Measurements from ENCODE around the gene CSNK1A1.
"Not testable (repeated sequence)": the region's sequence is repeated elsewhere in the genome, so short reads cannot be mapped to it uniquely, and the experiment has no call there.

CSNK1A1 gene

GRCh38 chr5:149528281-149529060, 22.8 kb downstream of the CSNK1A1 start:
- peak overlapping the region; percentile 46 for H3K27ac Mint-ChIP-seq
- peak overlapping the region; percentile 24 for H3K4me3 Mint-ChIP-seq
- no peaks in the 10 kb centered on the region for H3K9me3 Mint-ChIP-seq (ENCODE audit: low read depth)
- H3K4me1 Mint-ChIP-seq (ENCODE audit: low read depth), result peaks cover 88% of the 10 kb centered on the region
- H3K36me3 Mint-ChIP-seq, result peaks cover 7% of the 10 kb centered on the region
- no peaks in the 10 kb centered on the region for H3K27me3 Mint-ChIP-seq

DNA sequence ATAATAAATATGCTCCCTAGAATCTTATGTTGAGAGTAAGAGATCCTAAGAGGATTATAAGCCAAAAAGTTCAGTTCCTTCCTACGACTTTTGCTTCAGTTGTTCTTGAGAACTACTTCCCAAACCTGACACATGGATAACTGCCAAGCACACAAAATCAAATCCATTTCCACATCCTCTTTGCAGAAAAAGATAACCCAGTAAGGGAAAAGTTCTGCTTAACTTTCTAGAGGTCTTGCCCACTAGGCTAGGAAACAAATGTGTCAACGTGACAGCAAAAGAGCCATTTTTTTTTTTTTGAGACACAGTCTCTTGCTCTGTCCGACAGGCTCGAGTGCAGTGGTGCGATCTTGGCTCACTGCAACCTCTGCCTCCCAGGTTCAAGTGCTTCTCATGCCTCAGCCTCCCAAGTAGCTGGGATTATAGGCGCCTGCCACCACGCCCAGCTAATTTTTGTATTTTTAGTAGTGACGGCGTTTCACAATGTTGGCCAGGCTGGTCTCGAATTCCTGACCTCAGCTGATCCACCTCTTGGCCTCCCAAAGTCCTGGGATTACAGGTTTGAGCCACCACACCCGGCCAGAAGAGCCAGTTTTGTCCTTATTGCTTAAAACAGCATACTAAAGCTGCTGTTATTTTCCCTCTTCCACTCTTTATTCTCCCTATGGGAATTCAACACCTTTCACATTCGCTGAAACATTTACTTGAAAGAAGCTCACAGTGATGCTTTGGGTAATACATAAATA, 24.2 kb downstream of the CSNK1A1 start:
- peaks cover 9% of the 10 kb centered on the region for H3K36me3 Mint-ChIP-seq
- no peaks in the 10 kb centered on the region for H3K27me3 Mint-ChIP-seq
- H3K27ac Mint-ChIP-seq, result peak overlapping the region; percentile 41
- H3K9me3 Mint-ChIP-seq (ENCODE audit: low read depth), result no peaks in the 10 kb centered on the region
- peak overlapping the region; percentile 24 for H3K4me3 Mint-ChIP-seq
- H3K4me1 Mint-ChIP-seq (ENCODE audit: low read depth), result peaks cover 86% of the 10 kb centered on the region

- Mint-ChIP-seq H3K4me1 (ENCODE audit: low read depth) (peaks cover 94% of the 10 kb centered on the region), H3K27ac (peak overlapping the region; percentile 36), H3K4me3 (no peak overlapping the region), H3K27me3 (no peaks in the 10 kb centered on the region), H3K36me3 (peaks cover 6% of the 10 kb centered on the region), H3K9me3 (ENCODE audit: low read depth) (no peaks in the 10 kb centered on the region)
Observed at GRCh38 chr5:149521739-149522685, 29.2 kb downstream of the CSNK1A1 start.

GRCh38 chr5:149519601-149520000, 31.6 kb downstream of the CSNK1A1 start:
- Mint-ChIP-seq H3K36me3 (peaks cover 6% of the 10 kb centered on the region), H3K4me1 (ENCODE audit: low read depth) (peaks cover 90% of the 10 kb centered on the region)

GRCh38 chr5:149518620-149519019, 32.6 kb downstream of the CSNK1A1 start:
- no peaks in the 10 kb centered on the region for H3K9me3 Mint-ChIP-seq (ENCODE audit: low read depth)
- peaks cover 81% of the 10 kb centered on the region for H3K4me1 Mint-ChIP-seq (ENCODE audit: low read depth)
- H3K4me3 Mint-ChIP-seq, result peak overlapping the region; percentile 31
- peaks cover 5% of the 10 kb centered on the region for H3K36me3 Mint-ChIP-seq
- H3K27ac Mint-ChIP-seq, result peak overlapping the region; percentile 78
- H3K27me3 Mint-ChIP-seq, result no peaks in the 10 kb centered on the region

More at GRCh38 chr5:149519601-149520000, 31.6 kb downstream of the CSNK1A1 start:
- Mint-ChIP-seq H3K4me3 (peak overlapping the region; percentile 12), H3K27ac (peak overlapping the region; percentile 22), H3K27me3 (no peaks in the 10 kb centered on the region), H3K9me3 (ENCODE audit: low read depth) (no peaks in the 10 kb centered on the region)

- Mint-ChIP-seq H3K4me3 (no peak overlapping the region), H3K9me3 (ENCODE audit: low read depth) (no peaks in the 10 kb centered on the region), H3K27me3 (no peaks in the 10 kb centered on the region), H3K27ac (peak overlapping the region; percentile 9), H3K36me3 (peaks cover 3% of the 10 kb centered on the region), H3K4me1 (ENCODE audit: low read depth) (peaks cover 74% of the 10 kb centered on the region)
Observed at GRCh38 chr5:149517461-149518122, 33.6 kb downstream of the CSNK1A1 start.

DNA sequence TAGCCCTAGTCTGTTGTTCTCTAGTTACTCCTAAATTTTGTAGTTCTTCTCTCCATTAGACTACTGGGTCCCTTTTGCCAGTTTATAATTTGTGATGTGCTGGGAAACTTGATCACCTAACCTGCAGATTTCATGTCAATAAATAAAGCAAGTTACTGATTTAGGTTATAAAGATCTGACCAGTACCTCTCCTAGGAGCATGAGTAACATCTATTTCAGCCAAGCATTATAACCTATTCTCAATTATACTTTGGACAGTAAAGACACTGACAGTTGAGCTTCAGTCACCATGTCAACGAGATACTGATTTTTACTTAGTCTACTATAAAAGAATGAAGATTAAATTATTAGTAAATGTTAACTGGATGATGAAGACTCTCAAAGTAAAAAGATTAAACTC, 36.7 kb downstream of the CSNK1A1 start:
- Mint-ChIP-seq H3K27me3 (no peaks in the 10 kb centered on the region), H3K4me3 (no peak overlapping the region), H3K9me3 (ENCODE audit: low read depth) (no peaks in the 10 kb centered on the region), H3K36me3 (peaks cover 2% of the 10 kb centered on the region), H3K27ac (peak overlapping the region; percentile 70), H3K4me1 (ENCODE audit: low read depth) (peaks cover 44% of the 10 kb centered on the region)

GRCh38 chr5:149513372-149513947, 37.8 kb downstream of the CSNK1A1 start:
- not testable (repeated sequence) for H3K9me3 Mint-ChIP-seq (ENCODE audit: low read depth); H3K27ac Mint-ChIP-seq; H3K36me3 Mint-ChIP-seq; H3K27me3 Mint-ChIP-seq; H3K4me3 Mint-ChIP-seq
- peaks cover 37% of the 10 kb centered on the region for H3K4me1 Mint-ChIP-seq (ENCODE audit: low read depth)

DNA sequence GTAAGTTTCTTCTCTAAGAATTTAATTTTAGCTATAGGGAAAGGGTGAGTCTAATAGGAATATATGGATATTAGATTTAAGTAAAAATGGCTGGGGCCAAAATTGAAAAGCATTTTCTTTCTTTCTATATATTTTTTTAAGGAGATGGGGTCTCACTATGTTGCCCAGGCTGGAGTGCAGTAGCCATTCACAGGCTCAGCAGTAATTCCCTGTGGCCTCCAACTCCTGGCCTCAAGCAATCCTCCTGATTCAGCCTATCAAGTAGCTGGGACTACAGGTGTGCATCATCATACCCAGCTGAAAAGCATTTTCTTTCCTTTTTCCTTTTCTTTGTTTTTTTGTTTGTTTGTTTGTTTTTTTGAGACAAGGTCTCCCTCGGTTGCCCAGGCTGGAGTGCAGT, 41.1 kb downstream of the CSNK1A1 start:
- no peaks in the 10 kb centered on the region for H3K27me3 Mint-ChIP-seq
- H3K27ac Mint-ChIP-seq, result peak overlapping the region; percentile 16
- no peak overlapping the region for H3K4me3 Mint-ChIP-seq
- no peaks in the 10 kb centered on the region for H3K36me3 Mint-ChIP-seq
- H3K4me1 Mint-ChIP-seq (ENCODE audit: low read depth), result peaks cover 17% of the 10 kb centered on the region
- H3K9me3 Mint-ChIP-seq (ENCODE audit: low read depth), result no peaks in the 10 kb centered on the region

GRCh38 chr5:149504677-149505076, 46.6 kb downstream of the CSNK1A1 start:
- peaks cover 2% of the 10 kb centered on the region for H3K36me3 Mint-ChIP-seq
- no peak overlapping the region for H3K4me3 Mint-ChIP-seq
- no peaks in the 10 kb centered on the region for H3K9me3 Mint-ChIP-seq (ENCODE audit: low read depth)
- H3K27me3 Mint-ChIP-seq, result no peaks in the 10 kb centered on the region
- H3K27ac Mint-ChIP-seq, result no peak overlapping the region
- peaks cover 10% of the 10 kb centered on the region for H3K4me1 Mint-ChIP-seq (ENCODE audit: low read depth)

- Mint-ChIP-seq H3K4me1 (ENCODE audit: low read depth) (peaks cover 3% of the 10 kb centered on the region), H3K27ac (peak overlapping the region; percentile 17), H3K36me3 (peaks cover 2% of the 10 kb centered on the region), H3K9me3 (ENCODE audit: low read depth) (no peaks in the 10 kb centered on the region), H3K27me3 (no peaks in the 10 kb centered on the region), H3K4me3 (no peak overlapping the region)
Observed at GRCh38 chr5:149503006-149503405, 48.2 kb downstream of the CSNK1A1 start.

GRCh38 chr5:149500922-149501582, 50.2 kb downstream of the CSNK1A1 start:
- H3K27me3 Mint-ChIP-seq, result no peaks in the 10 kb centered on the region
- H3K4me3 Mint-ChIP-seq, result no peak overlapping the region
- H3K27ac Mint-ChIP-seq, result peak overlapping the region; percentile 61
- peaks cover 6% of the 10 kb centered on the region for H3K36me3 Mint-ChIP-seq
- H3K4me1 Mint-ChIP-seq (ENCODE audit: low read depth), result no peaks in the 10 kb centered on the region
- no peaks in the 10 kb centered on the region for H3K9me3 Mint-ChIP-seq (ENCODE audit: low read depth)

DNA sequence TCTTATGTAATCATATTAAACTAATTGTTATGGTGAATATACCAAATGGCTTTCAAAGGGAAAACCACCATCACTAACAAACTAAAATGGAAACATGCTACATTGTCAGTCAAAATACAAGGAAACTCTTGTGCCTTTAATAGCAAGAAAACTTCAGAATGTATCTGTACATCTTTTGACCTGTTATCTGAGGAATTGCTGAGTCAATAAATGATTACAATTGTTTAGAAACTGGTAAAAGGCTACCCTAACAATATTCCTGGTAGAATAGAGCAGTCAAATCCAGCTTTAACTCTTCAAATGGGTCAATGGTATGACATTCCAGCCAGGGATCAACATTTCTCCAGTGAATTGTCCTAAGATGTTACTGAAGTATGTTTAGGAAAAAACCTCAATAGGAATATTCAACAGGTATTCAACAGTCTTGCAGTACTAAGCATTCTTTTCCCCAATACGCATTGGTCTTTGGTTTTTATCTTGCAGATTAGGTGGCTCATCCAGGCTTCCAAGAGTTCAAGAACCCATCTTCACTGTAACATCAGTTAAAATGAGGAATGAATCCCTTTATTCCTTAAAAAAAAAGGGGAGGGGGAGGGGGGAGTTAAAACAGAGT, 52.4 kb downstream of the CSNK1A1 start:
- Mint-ChIP-seq H3K4me1 (ENCODE audit: low read depth) (no peaks in the 10 kb centered on the region), H3K27ac (no peak overlapping the region), H3K36me3 (peaks cover 11% of the 10 kb centered on the region), H3K27me3 (no peaks in the 10 kb centered on the region), H3K9me3 (ENCODE audit: low read depth) (no peaks in the 10 kb centered on the region), H3K4me3 (no peak overlapping the region)

Data from activated naive CD8-positive, alpha-beta T cell (primary cell).